Caco-2 (cell line): ENCODE data around the gene TMEM190. TPM values are rescaled to one million over a fixed set of nuclear protein-coding genes. Genes with fewer than 3 reads are reported as not detected.
"Not testable (repeated sequence)": the region's sequence is repeated elsewhere in the genome, so short reads cannot be mapped to it uniquely, and the experiment has no call there.

Experiments used
- Bru-seq: library from RNA; stranded (reverse); fragments of 400-500 nt; gene quantifications from one replicate; lab custom pipeline; 2021; lab: Mats Ljungman, UMichigan
- BruChase-seq, 2 experiments: library from RNA; stranded (reverse); fragments of 400-500 nt; gene quantifications; one replicate each; lab custom pipeline; 2021; lab: Mats Ljungman, UMichigan
- BruUV-seq: library from RNA; stranded (reverse); fragments of 400-500 nt; replicated peaks from 2 replicates; lab custom pipeline; 2021; lab: Mats Ljungman, UMichigan
- CTCF ChIA-PET: fragments of 300-600 bp; sonication (Branson Sonifier 250); formaldehyde crosslinking; loops from one replicate; lab custom pipeline; 2022; ENCODE audit warnings: antibody characterized with exemption; lab: Charles Lee
- POLR2A ChIA-PET: fragments of 300-600 bp; sonication (Branson Sonifier 250); formaldehyde crosslinking; loops from one replicate; lab custom pipeline; 2022; ENCODE audit warnings: antibody characterized with exemption; lab: Charles Lee
- DNase-seq, 2 experiments: peaks; one replicate each; pipeline versions ENCODE4 v3.0.0 to v3.0.0-alpha.2; 2020 to 2022
- H3K27me3 ChIP-seq: replicated peaks from 2 replicates; pipeline ENCODE4 v1.6.0; 2011; ENCODE audit warnings: low read length; ENCODE audit not compliant: control insufficient read depth, insufficient read depth
- H3K36me3 ChIP-seq: 2 replicates; pipeline ENCODE4 v1.5.1; 2011; ENCODE audit warnings: low read length; ENCODE audit not compliant: control insufficient read depth, insufficient read depth
- H3K4me1 ChIP-seq: fragments of 250-450 bp; sonication (Bioruptor Pico); 2 replicates; pipeline ENCODE4 v1.5.1; 2020; ENCODE audit warnings: mild to moderate bottlenecking
- H3K4me3 ChIP-seq: 2 replicates; pipeline ENCODE4 v1.5.1; 2011; ENCODE audit warnings: low read depth, mild to moderate bottlenecking, control low read depth, low read length
- H3K9me3 ChIP-seq: fragments of 250-450 bp; sonication (Bioruptor Pico); 2 replicates; pipeline ENCODE4 v1.5.1; 2020; ENCODE audit warnings: mild to moderate bottlenecking, moderate library complexity
- H3K27ac Mint-ChIP-seq: one replicate; pipeline ENCODE4 v1.8.0; 2022; ENCODE audit warnings: mixed read lengths; ENCODE audit not compliant: unreplicated experiment
- H3K27me3 Mint-ChIP-seq: one replicate; pipeline ENCODE4 v1.8.0; 2022; ENCODE audit warnings: mixed read lengths; ENCODE audit not compliant: insufficient read depth, unreplicated experiment
- H3K36me3 Mint-ChIP-seq: one replicate; pipeline ENCODE4 v1.8.0; 2022; ENCODE audit warnings: mild to moderate bottlenecking, mixed read lengths; ENCODE audit not compliant: insufficient read depth, unreplicated experiment
- H3K4me1 Mint-ChIP-seq: one replicate; pipeline ENCODE4 v1.8.0; 2022; ENCODE audit warnings: low read depth, mixed read lengths; ENCODE audit not compliant: unreplicated experiment
- H3K4me3 Mint-ChIP-seq: one replicate; pipeline ENCODE4 v1.8.0; 2022; ENCODE audit warnings: mild to moderate bottlenecking, moderate library complexity, mixed read lengths; ENCODE audit not compliant: unreplicated experiment
- H3K9me3 Mint-ChIP-seq: one replicate; pipeline ENCODE4 v1.8.0; 2022; ENCODE audit warnings: mixed read lengths; ENCODE audit not compliant: unreplicated experiment
- intact Hi-C: fragments of 100-400 bp; cut with micrococcal nuclease; formaldehyde crosslinking; loops from one replicate; pipeline ENCODE4 v1.10.0; 2022; ENCODE audit not compliant: unreplicated experiment
- long read RNA-seq: library from polyadenylated mRNA; stranded (forward); transcript quantifications from one replicate; pipeline ENCODE4 v2.0.0, GENCODE V29; 2022
- total RNA-seq: library from RNA; stranded (reverse); gene quantifications from 2 replicates; pipeline ENCODE4 v1.2.3, GENCODE V29; 2022
- TF ChIP-seq, protein P1 (sequence below), 2 experiments: fragments of 200-600 bp in 1 of 2; IDR thresholded peaks; 1 replicate in 1 of 2; 2 replicates in 1 of 2; pipeline versions ENCODE4 v1.5.1 to v1.8.0; 2011 to 2022; ENCODE audit warnings: antibody characterized with exemption in 1 of 2, control low read depth in 1 of 2, inconsistent platforms in 1 of 2, low read depth in 1 of 2, low read length in 1 of 2, mild to moderate bottlenecking in 1 of 2, moderate library complexity in 1 of 2; ENCODE audit not compliant: insufficient read depth in 1 of 2, severe bottlenecking in 1 of 2, unreplicated experiment in 1 of 2

Gene TMEM190
- total RNA-seq: not detected in 2 replicates
- percentile 23 among the genes with signal in this experiment for Bru-seq, nascent RNA
- BruChase-seq, experiment 1, labeled RNA remaining after a 2-hour chase: not detected
- percentile 23 among the genes with signal in this experiment for BruChase-seq, experiment 2, labeled RNA remaining after a 6-hour chase
- long read RNA-seq: 0 reads

DNA sequence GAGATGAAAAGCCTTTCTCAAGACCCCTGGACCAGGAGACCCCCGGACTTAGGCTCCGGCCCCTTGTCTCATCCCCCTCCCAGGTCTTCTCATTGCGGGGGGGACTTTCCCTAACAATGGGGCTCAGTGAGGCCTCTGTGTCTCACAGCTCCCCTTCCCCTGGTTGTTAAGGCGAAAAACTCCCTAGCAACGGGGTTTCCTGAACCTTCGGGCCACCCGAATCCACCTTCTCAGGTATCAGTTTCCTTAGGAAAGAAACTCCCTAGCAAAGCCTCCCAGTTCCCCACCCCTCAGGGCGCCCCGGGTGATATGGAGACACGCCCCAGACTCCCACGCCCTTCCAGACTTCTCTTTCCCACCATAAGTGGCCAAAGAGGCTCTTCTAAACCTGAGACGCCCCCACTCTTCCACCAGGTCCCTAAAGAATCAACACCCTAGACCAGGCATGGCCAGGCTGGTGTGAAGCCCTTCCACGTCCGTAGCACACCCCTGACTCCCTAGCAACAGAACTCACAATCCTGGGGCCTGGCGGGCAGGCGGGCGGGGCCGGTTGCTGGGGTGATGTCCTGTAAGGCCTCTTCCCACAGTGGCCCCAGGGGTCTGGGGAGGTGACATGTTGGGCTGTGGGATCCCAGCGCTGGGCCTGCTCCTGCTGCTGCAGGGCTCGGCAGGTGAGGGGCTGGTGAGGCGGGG, at the start of gene TMEM190:
TMEM190 (plus strand) TSS at position 586 of the 693 bp plus-strand sequence; CDS start at position 614, 28 bp downstream.
- DNase-seq: peak in 1 of 2 experiments; percentile 55
- peaks cover 38% of the 10 kb centered on the region for H3K36me3 Mint-ChIP-seq
- no TSS peak for BruUV-seq
- TF ChIP-seq, protein P1, sequence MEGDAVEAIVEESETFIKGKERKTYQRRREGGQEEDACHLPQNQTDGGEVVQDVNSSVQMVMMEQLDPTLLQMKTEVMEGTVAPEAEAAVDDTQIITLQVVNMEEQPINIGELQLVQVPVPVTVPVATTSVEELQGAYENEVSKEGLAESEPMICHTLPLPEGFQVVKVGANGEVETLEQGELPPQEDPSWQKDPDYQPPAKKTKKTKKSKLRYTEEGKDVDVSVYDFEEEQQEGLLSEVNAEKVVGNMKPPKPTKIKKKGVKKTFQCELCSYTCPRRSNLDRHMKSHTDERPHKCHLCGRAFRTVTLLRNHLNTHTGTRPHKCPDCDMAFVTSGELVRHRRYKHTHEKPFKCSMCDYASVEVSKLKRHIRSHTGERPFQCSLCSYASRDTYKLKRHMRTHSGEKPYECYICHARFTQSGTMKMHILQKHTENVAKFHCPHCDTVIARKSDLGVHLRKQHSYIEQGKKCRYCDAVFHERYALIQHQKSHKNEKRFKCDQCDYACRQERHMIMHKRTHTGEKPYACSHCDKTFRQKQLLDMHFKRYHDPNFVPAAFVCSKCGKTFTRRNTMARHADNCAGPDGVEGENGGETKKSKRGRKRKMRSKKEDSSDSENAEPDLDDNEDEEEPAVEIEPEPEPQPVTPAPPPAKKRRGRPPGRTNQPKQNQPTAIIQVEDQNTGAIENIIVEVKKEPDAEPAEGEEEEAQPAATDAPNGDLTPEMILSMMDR (IDR thresholded peaks at IDR 0.05; ENCODE audit: insufficient read depth in 1 of 2, low read depth in 1 of 2, low read length in 1 of 2, severe bottlenecking in 1 of 2, unreplicated experiment in 1 of 2): no peak
- no peaks in the 10 kb centered on the region for H3K27me3 Mint-ChIP-seq
- POLR2A ChIA-PET: interaction anchor here (0.6 kb wide), 1 partner anchor 31 kb away, joined by 3 read pairs; no protein-coding TSS in a partner anchor
- H3K4me1 Mint-ChIP-seq: peaks cover 22% of the 10 kb centered on the region
- CTCF ChIA-PET: no interaction called here
- no peaks in the 10 kb centered on the region for H3K9me3 Mint-ChIP-seq
- H3K36me3 ChIP-seq: 0 out of 2 replicates have a peak, but pooled peaks cover 2% of the 10 kb centered on the region
- intact Hi-C loops: no loop called here
- peak within 1 kb of the TSS; percentile 29 for H3K4me3 Mint-ChIP-seq
- peak within 1 kb of the TSS; percentile 75 for H3K27ac Mint-ChIP-seq
- H3K4me1 ChIP-seq: peaks cover 36% of the 10 kb centered on the region
- no peaks in the 10 kb centered on the region; the same call in 1 of the 2 replicates for H3K27me3 ChIP-seq
- H3K9me3 ChIP-seq: no peaks in the 10 kb centered on the region
- H3K4me3 ChIP-seq: no peak within 1 kb of the TSS

GRCh38 chr19:55328774-55329318, 47.8 kb upstream of the TMEM190 start:
- ChIA-PET CTCF (interaction anchor here (1.2 kb wide), 1 partner anchor 7 kb away, joined by 4 read pairs; no protein-coding TSS in a partner anchor), POLR2A (interaction anchor here (1.8 kb wide), 1 partner anchor 11 kb away, joined by 12 read pairs; the partner anchor contains the start of gene KMT5C)
- DNase-seq, BruUV-seq, intact Hi-C loops, H3K27ac Mint-ChIP-seq, H3K9me3 ChIP-seq, H3K36me3 ChIP-seq, H3K27me3 ChIP-seq, H3K9me3 Mint-ChIP-seq, H3K4me1 ChIP-seq, H3K4me3 ChIP-seq, H3K27me3 Mint-ChIP-seq, H3K4me3 Mint-ChIP-seq: not testable (repeated sequence)
- Mint-ChIP-seq H3K4me1 (peaks cover 12% of the 10 kb centered on the region), H3K36me3 (peaks cover 12% of the 10 kb centered on the region)

- H3K27me3 Mint-ChIP-seq, H3K9me3 ChIP-seq, intact Hi-C loops, H3K27me3 ChIP-seq, H3K9me3 Mint-ChIP-seq, BruUV-seq, H3K27ac Mint-ChIP-seq, H3K4me3 Mint-ChIP-seq, H3K4me1 ChIP-seq, DNase-seq, H3K4me3 ChIP-seq, H3K36me3 ChIP-seq, POLR2A ChIA-PET, CTCF ChIA-PET: not testable (repeated sequence)
- peaks cover 16% of the 10 kb centered on the region for H3K4me1 Mint-ChIP-seq
- H3K36me3 Mint-ChIP-seq: peaks cover 12% of the 10 kb centered on the region
Observed at GRCh38 chr19:55329791-55330190, 46.8 kb upstream of the TMEM190 start.
